ENCODE measurements around the gene STXBP3.

DNA sequence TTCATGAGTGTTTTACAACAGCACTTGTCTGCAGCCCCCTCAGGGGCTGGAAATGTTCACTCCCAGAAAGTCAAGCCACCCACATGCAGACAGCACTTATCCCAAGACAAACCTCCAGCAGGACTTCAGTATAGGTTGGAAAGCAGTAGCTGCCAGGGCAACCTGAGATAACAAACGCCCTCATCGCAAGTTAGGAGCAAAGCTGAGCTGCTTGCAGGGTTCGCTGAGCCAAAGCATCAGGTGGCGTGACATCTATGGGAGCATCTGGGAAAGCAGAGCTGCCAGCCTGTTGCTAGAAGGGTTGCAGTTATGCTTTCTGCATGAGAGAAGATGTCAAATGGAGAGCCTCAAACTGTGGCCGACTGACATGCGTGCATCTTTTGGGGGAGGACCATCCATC is 4.2 kb upstream of the STXBP3 start:
- TF ChIP-seq CTCF (IDR thresholded peaks at IDR 0.05; ENCODE audit: low read depth, low read length) (no peak), EZH2phosphoT487 (IDR thresholded peaks at IDR 0.05; ENCODE audit: low read depth) (no peak)

Measured in OCI-LY3 (cell line).